ENCODE results near the gene CLIC1. TPM values are rescaled to one million over a fixed set of nuclear protein-coding genes. Genes with fewer than 3 reads are reported as not detected.

The CLIC1 gene
- total RNA-seq, 4 donors from 2014 or later = 191 to 427 (median 276) TPM

- Histone ChIP-seq H3K36me3 (peaks cover 0 to 33% of the 10 kb centered on the region in 2 donors), H3K9me3 (no peaks in the 10 kb centered on the region), H3K27me3 (no peaks in the 10 kb centered on the region), H3K4me1 (peaks cover 0 to 35% (median 5%) of the 10 kb centered on the region in 3 donors), H3K27ac (peak overlapping the region in 1 of 4 donors; percentile 47), H3K4me3 (peak overlapping the region in 1 of 2 donors; percentile 39)
- no peak for TF ChIP-seq CTCF (IDR thresholded peaks at IDR 0.05)
- no peak for TF ChIP-seq EP300 (IDR thresholded peaks at IDR 0.05)
- TF ChIP-seq POLR2A (IDR thresholded peaks at IDR 0.05) = no peak
- TF ChIP-seq POLR2AphosphoS5 (IDR thresholded peaks at IDR 0.05) = no peak
- WGBS, 2 donors (ENCODE audit: low coverage in 1 of 2) = 59 to 77% methylated on average over 5 to 11 of the region's 13 CpGs
- no peak for ATAC-seq
Measured at GRCh38 chr6:31683591-31683990, 52.7 kb downstream of the CLIC1 start.

GRCh38 chr6:31681135-31681671 is 55.1 kb downstream of the CLIC1 start:
- no peaks in the 10 kb centered on the region for H3K27me3 ChIP-seq
- TF ChIP-seq CTCF (IDR thresholded peaks at IDR 0.05) (peak in 3 of 4 experiments; percentile 28 to 42 (median 38)), POLR2A (IDR thresholded peaks at IDR 0.05) (no peak)
- peak; percentile 52 for ATAC-seq
- 0 to 1% methylated on average over 6 to 17 of the region's 40 CpGs for WGBS, 2 donors (ENCODE audit: low coverage in 1 of 2)
- peaks cover 0 to 9% of the 10 kb centered on the region in 2 donors for H3K36me3 ChIP-seq
- peaks cover 0 to 35% (median 5%) of the 10 kb centered on the region in 3 donors for H3K4me1 ChIP-seq
- H3K4me3 ChIP-seq = peak overlapping the region; percentile 46 to 50
- H3K27ac ChIP-seq = peak overlapping the region in 3 of 4 donors; percentile 16 to 86 (median 67)
- H3K9me3 ChIP-seq = no peaks in the 10 kb centered on the region

Small RNA genes lying within 50 kb of the gene (small RNA-seq; reads per million reads assigned to genes)
- 0 reads per million in 4 donors for gene LY6G6D
- gene MIR4646 = 0 to 0.37 (median 0) reads per million in 4 donors
- gene MSH5-SAPCD1 = 0 reads per million in 4 donors
- gene RF00019 = 0 reads per million in 4 donors
- 0 reads per million in 4 donors for gene RNU6-850P
- 0 reads per million in 4 donors for gene SAPCD1

Other genes with a start within 250 kb of the CLIC1 start
- 1 to 10 TPM; 1.7 to 4.8 (median 2.0) TPM for gene MICB, start 238.4 kb downstream of the CLIC1 start, total RNA-seq
- not detected for gene MCCD1, start 207.6 kb downstream of the CLIC1 start, total RNA-seq
- gene DDX39B, start 194.5 kb downstream of the CLIC1 start, total RNA-seq = 100 to 1,000 TPM; 125 to 327 (median 217) TPM
- 1 to 10 TPM; 1.3 to 5.7 (median 2.9) TPM for gene ATP6V1G2, start 189.9 kb downstream of the CLIC1 start, total RNA-seq
- 10 to 100 TPM; 21.3 to 44.2 (median 28.5) TPM for gene NFKBIL1, start 188.9 kb downstream of the CLIC1 start, total RNA-seq
- not detected for gene LTA, start 164.2 kb downstream of the CLIC1 start, total RNA-seq
- gene TNF, start 161.0 kb downstream of the CLIC1 start, total RNA-seq = under 1 TPM in 1 of 4 donors, not detected in 3; 0.81 TPM
- under 1 TPM in 1 of 4 donors, not detected in 3; 0.57 TPM for gene LTB, start 154.1 kb downstream of the CLIC1 start, total RNA-seq
- gene LST1, start 150.3 kb downstream of the CLIC1 start, total RNA-seq = 1 to 10 TPM; 1.4 to 7.7 (median 6.9) TPM
- gene NCR3, start 143.5 kb downstream of the CLIC1 start, total RNA-seq = not detected
- gene AIF1, start 121.3 kb downstream of the CLIC1 start, total RNA-seq = 10 to 100 TPM in 3 of 4 donors, 1 to 10 TPM in 1; 5.6 to 46.4 (median 21.3) TPM
- gene PRRC2A, start 115.8 kb downstream of the CLIC1 start, total RNA-seq = 100 to 1,000 TPM in 1 of 4 donors, 10 to 100 TPM in 3; 47.9 to 137 (median 76.2) TPM
- gene BAG6, start 83.9 kb downstream of the CLIC1 start, total RNA-seq = 100 to 1,000 TPM; 131 to 252 (median 190) TPM
- gene APOM, start 80.6 kb downstream of the CLIC1 start, total RNA-seq = 1 to 10 TPM in 3 of 4 donors, under 1 TPM in 1; 0.62 to 7.4 (median 3.2) TPM
- gene C6orf47, start 75.8 kb downstream of the CLIC1 start, total RNA-seq = 10 to 100 TPM; 30.0 to 40.0 (median 36.1) TPM
- 10 to 100 TPM; 17.1 to 22.3 (median 17.9) TPM for gene GPANK1, start 71.5 kb downstream of the CLIC1 start, total RNA-seq
- 100 to 1,000 TPM; 162 to 197 (median 167) TPM for gene CSNK2B, start 70.5 kb downstream of the CLIC1 start, total RNA-seq
- gene LY6G5B, start 66.6 kb downstream of the CLIC1 start, total RNA-seq = 1 to 10 TPM in 3 of 4 donors, under 1 TPM in 1; 0.10 to 9.3 (median 3.9) TPM
- 1 to 10 TPM in 1 of 4 donors, under 1 TPM in 1, not detected in 2; 0.94 to 1.9 TPM for gene LY6G5C, start 55.5 kb downstream of the CLIC1 start, total RNA-seq
- 10 to 100 TPM; 37.4 to 49.8 (median 47.2) TPM for gene ABHD16A, start 33.2 kb downstream of the CLIC1 start, total RNA-seq
- gene LY6G6F, start 29.7 kb downstream of the CLIC1 start, total RNA-seq = not detected
- gene LY6G6D, start 21.2 kb downstream of the CLIC1 start, total RNA-seq = not detected
- gene LY6G6C, start 14.8 kb downstream of the CLIC1 start, total RNA-seq = not detected
- gene MPIG6B, start 13.2 kb downstream of the CLIC1 start, total RNA-seq = under 1 TPM in 1 of 4 donors, not detected in 3; 0.54 TPM
- gene DDAH2, start 7.2 kb downstream of the CLIC1 start, total RNA-seq = 100 to 1,000 TPM in 2 of 4 donors, 10 to 100 TPM in 2; 75.6 to 127 (median 99.0) TPM
- gene MSH5, start 3.5 kb upstream of the CLIC1 start, total RNA-seq = 10 to 100 TPM in 1 of 4 donors, 1 to 10 TPM in 3; 1.9 to 12.7 (median 6.7) TPM
- 1 to 10 TPM in 1 of 4 donors, under 1 TPM in 1, not detected in 2; 0.93 to 1.1 TPM for gene SAPCD1, start 26.1 kb upstream of the CLIC1 start, total RNA-seq
- gene VWA7, start 40.8 kb upstream of the CLIC1 start, total RNA-seq = under 1 TPM; 0.12 to 0.54 (median 0.31) TPM
- gene VARS1, start 59.2 kb upstream of the CLIC1 start, total RNA-seq = 10 to 100 TPM; 25.4 to 50.6 (median 29.9) TPM
- gene LSM2, start 70.4 kb upstream of the CLIC1 start, total RNA-seq = 10 to 100 TPM; 18.0 to 31.7 (median 28.5) TPM
- gene HSPA1L, start 78.8 kb upstream of the CLIC1 start, total RNA-seq = 1 to 10 TPM; 1.9 to 3.9 (median 2.6) TPM
- 100 to 1,000 TPM; 287 to 496 (median 351) TPM for gene HSPA1A, start 79.0 kb upstream of the CLIC1 start, total RNA-seq
- gene HSPA1B, start 91.2 kb upstream of the CLIC1 start, total RNA-seq = 100 to 1,000 TPM; 198 to 260 (median 219) TPM
- 10 to 100 TPM; 28.2 to 39.1 (median 30.5) TPM for gene NEU1, start 126.3 kb upstream of the CLIC1 start, total RNA-seq
- 1 to 10 TPM in 2 of 4 donors, not detected in 2; 1.1 to 4.5 TPM for gene SLC44A4, start 142.5 kb upstream of the CLIC1 start, total RNA-seq
- gene EHMT2, start 161.2 kb upstream of the CLIC1 start, total RNA-seq = 10 to 100 TPM; 29.5 to 43.4 (median 35.5) TPM
- 1 to 10 TPM in 2 of 4 donors, under 1 TPM in 2; 0.40 to 2.0 (median 0.86) TPM for gene ZBTB12, start 165.6 kb upstream of the CLIC1 start, total RNA-seq
- 10 to 100 TPM in 3 of 4 donors, 1 to 10 TPM in 1; 3.3 to 33.4 (median 14.4) TPM for gene C2, start 191.2 kb upstream of the CLIC1 start, total RNA-seq
- gene CFB, start 209.6 kb upstream of the CLIC1 start, total RNA-seq = 10 to 100 TPM in 3 of 4 donors, 1 to 10 TPM in 1; 8.1 to 42.6 (median 23.1) TPM
- 10 to 100 TPM; 64.1 to 89.7 (median 70.4) TPM for gene NELFE, start 222.4 kb upstream of the CLIC1 start, total RNA-seq
- 10 to 100 TPM; 18.8 to 52.5 (median 25.8) TPM for gene SKIC2, start 222.6 kb upstream of the CLIC1 start, total RNA-seq
- gene DXO, start 235.6 kb upstream of the CLIC1 start, total RNA-seq = 10 to 100 TPM; 12.3 to 17.4 (median 14.6) TPM
- gene C4A, start 245.5 kb upstream of the CLIC1 start, total RNA-seq = 100 to 1,000 TPM in 1 of 4 donors, 10 to 100 TPM in 3; 50.4 to 111 (median 81.5) TPM

Data from gastroesophageal sphincter (tissue), 4 donors.